Measurements from ENCODE around the gene CFAP70. TPM values are rescaled to one million over a fixed set of nuclear protein-coding genes. Genes with fewer than 3 reads are reported as not detected.

CFAP70 gene
- total RNA-seq, 6 donors from 2014 or later, result 1.2 to 54.1 (median 8.6) TPM

DNA sequence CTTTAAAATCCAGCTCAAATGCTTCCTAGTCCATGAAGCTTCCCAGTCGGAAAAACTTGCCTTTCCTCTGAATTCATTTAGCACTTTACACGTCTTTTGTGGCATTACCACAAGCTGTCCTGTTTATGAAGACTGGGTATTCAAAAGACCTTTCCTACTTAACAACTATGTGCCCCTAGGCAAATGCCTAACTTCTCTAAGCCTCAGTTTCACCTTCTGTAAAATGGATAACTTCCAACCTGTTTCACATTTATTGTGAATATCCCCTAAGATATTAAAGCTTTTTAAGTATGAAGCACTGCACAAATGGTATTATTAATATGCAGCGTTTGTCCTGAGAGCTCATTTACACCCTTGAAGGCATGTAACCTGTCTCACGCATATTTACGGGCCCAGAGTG lies 843 bp downstream of the CFAP70 start:
- peaks cover 5 to 15% (median 10%) of the 10 kb centered on the region in 4 donors for H3K4me1 ChIP-seq
- no peak for ATAC-seq (ENCODE audit: low FRiP score in 2 of 2)
- no peaks in the 10 kb centered on the region for H3K36me3 ChIP-seq
- peak overlapping the region in 2 of 4 donors; percentile 62 to 74 for H3K27ac ChIP-seq
- peak overlapping the region; percentile 42 to 80 (median 72) for H3K4me3 ChIP-seq
- H3K9me3 ChIP-seq, result no peaks in the 10 kb centered on the region
- H3K27me3 ChIP-seq, result no peaks in the 10 kb centered on the region
- DNase-seq, result no peak
- WGBS, 2 donors, result 47 to 53% methylated on average over 5 of the region's 5 CpGs
- no peak for TF ChIP-seq POLR2AphosphoS5 (IDR thresholded peaks at IDR 0.05)
- TF ChIP-seq, protein P1, sequence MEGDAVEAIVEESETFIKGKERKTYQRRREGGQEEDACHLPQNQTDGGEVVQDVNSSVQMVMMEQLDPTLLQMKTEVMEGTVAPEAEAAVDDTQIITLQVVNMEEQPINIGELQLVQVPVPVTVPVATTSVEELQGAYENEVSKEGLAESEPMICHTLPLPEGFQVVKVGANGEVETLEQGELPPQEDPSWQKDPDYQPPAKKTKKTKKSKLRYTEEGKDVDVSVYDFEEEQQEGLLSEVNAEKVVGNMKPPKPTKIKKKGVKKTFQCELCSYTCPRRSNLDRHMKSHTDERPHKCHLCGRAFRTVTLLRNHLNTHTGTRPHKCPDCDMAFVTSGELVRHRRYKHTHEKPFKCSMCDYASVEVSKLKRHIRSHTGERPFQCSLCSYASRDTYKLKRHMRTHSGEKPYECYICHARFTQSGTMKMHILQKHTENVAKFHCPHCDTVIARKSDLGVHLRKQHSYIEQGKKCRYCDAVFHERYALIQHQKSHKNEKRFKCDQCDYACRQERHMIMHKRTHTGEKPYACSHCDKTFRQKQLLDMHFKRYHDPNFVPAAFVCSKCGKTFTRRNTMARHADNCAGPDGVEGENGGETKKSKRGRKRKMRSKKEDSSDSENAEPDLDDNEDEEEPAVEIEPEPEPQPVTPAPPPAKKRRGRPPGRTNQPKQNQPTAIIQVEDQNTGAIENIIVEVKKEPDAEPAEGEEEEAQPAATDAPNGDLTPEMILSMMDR (IDR thresholded peaks at IDR 0.05), result no peak
- no peak for TF ChIP-seq EP300 (IDR thresholded peaks at IDR 0.05)
- TF ChIP-seq POLR2A (IDR thresholded peaks at IDR 0.05), result no peak

DNA sequence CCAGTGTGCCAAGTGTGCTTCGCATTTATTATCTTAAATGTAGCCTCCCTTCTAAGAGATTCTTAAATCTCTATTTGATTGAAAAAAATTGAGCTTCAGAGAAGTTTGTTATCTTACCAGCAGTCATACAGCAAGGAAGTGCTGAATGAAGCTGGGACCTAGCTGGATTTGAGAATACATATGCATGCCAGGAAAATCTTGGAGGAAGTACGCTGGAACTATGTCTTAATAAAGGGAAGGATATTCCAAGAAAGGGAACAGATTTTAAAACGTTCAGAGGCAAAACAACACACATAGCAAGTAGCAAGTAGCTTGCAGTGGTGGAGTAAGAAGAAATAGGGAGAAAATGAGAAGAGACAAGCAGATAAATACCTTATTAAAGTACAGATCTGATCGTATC lies 1.5 kb downstream of the CFAP70 start:
- no peak for ATAC-seq (ENCODE audit: low FRiP score in 2 of 2)
- no peak for TF ChIP-seq EP300 (IDR thresholded peaks at IDR 0.05)
- WGBS, 2 donors, result 55 to 65% methylated on average over 4 of the region's 4 CpGs

DNA sequence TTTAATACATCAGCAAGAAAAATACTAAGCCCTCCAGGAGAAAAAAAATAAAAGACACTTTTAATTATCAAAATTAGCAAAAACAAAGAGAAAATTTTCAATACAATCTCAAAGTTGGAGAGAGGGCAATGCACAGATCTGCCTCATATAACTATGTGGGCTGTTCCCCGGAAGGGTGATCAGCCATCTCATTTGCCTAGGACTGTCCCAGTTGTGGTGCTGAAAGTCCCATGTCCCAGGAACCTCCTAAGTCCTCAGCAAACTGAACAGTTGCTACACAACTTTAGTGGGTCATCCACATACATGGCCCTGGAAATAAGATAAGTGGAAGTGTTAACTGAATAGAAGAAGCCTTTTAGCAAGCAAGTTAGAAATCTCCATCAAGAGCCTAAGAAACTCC lies 14.4 kb downstream of the CFAP70 start:
- H3K36me3 ChIP-seq, result peaks cover 0 to 7% (median 0%) of the 10 kb centered on the region in 4 donors
- no peaks in the 10 kb centered on the region for H3K4me1 ChIP-seq
- H3K27me3 ChIP-seq, result no peaks in the 10 kb centered on the region
- TF ChIP-seq POLR2AphosphoS5 (IDR thresholded peaks at IDR 0.05) (no peak), POLR2A (IDR thresholded peaks at IDR 0.05) (no peak)
- TF ChIP-seq, protein P1 (IDR thresholded peaks at IDR 0.05), result no peak
- 88 to 100% methylated on average over 1 of the region's 1 CpG for WGBS, 2 donors
- no peaks in the 10 kb centered on the region for H3K9me3 ChIP-seq
- DNase-seq (no peak), ATAC-seq (ENCODE audit: low FRiP score in 2 of 2) (no peak)
- H3K4me3 ChIP-seq, result no peak overlapping the region
- no peak overlapping the region for H3K27ac ChIP-seq

More for the DNA sequence above, 1.5 kb downstream of the CFAP70 start:
- H3K27me3 ChIP-seq, result no peaks in the 10 kb centered on the region
- peaks cover 5 to 15% (median 10%) of the 10 kb centered on the region in 4 donors for H3K4me1 ChIP-seq
- H3K4me3 ChIP-seq, result no peak overlapping the region
- H3K27ac ChIP-seq, result no peak overlapping the region
- DNase-seq, result no peak
- H3K9me3 ChIP-seq, result no peaks in the 10 kb centered on the region
- H3K36me3 ChIP-seq, result no peaks in the 10 kb centered on the region

DNA sequence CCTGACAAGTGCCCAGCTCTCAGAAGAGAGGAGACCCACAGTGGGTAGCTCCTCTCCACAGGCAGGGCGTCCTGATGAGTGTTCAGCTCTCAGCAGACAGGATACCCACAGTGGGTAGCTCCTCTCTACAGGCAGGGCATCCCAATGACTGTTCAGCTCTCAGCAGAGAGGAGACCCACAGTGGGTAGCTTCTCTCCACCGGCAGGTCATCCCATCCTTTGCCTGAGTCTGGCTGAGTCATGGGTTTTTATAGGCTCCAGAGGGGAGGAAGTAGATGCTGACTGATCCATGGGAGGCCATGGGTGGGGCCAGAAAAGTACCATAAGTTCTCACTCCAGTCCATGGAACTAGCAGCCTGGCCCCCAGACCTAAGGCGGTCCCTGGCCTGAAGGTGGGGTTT lies 18.5 kb downstream of the CFAP70 start:
- H3K36me3 ChIP-seq, result peaks cover 0 to 7% (median 0%) of the 10 kb centered on the region in 4 donors
- no peaks in the 10 kb centered on the region for H3K27me3 ChIP-seq
- H3K4me3 ChIP-seq, result no peak overlapping the region
- H3K4me1 ChIP-seq, result no peaks in the 10 kb centered on the region
- TF ChIP-seq POLR2A (IDR thresholded peaks at IDR 0.05) (no peak), EP300 (IDR thresholded peaks at IDR 0.05) (no peak), POLR2AphosphoS5 (IDR thresholded peaks at IDR 0.05) (no peak)
- TF ChIP-seq, protein P1 (IDR thresholded peaks at IDR 0.05), result no peak
- no peak for ATAC-seq (ENCODE audit: low FRiP score in 2 of 2)
- H3K9me3 ChIP-seq, result no peaks in the 10 kb centered on the region
- 92% methylated on average over 3 of the region's 3 CpGs; no CpG with 5 or more reads in 1 of the 2 donors for WGBS, 2 donors
- DNase-seq, result no peak
- H3K27ac ChIP-seq, result no peak overlapping the region

DNA sequence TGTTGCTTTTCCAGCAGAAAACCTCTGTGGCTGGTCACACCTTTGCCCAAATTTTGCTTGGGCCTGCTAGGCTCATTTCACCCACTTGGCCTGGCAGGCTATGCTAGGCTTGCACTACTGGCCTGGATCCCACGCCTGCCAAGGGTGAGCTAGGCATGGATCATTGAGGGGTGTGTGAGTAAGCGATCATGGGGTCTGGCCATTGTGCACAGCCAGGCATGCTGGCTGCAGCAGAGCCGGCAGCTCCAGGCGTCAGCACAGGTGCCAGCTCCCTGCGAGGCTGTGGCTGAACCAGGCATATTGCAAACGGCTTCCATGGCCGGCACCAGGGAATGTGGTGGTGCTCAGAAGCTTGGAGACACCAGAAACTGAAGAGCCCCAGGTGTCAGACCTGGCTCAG lies 19.2 kb downstream of the CFAP70 start:
- Histone ChIP-seq H3K27me3 (no peaks in the 10 kb centered on the region), H3K27ac (no peak overlapping the region), H3K4me1 (no peaks in the 10 kb centered on the region), H3K4me3 (no peak overlapping the region), H3K36me3 (peaks cover 0 to 7% (median 0%) of the 10 kb centered on the region in 4 donors), H3K9me3 (no peaks in the 10 kb centered on the region)
- no peak for TF ChIP-seq POLR2AphosphoS5 (IDR thresholded peaks at IDR 0.05)
- TF ChIP-seq, protein P1 (IDR thresholded peaks at IDR 0.05), result no peak
- TF ChIP-seq POLR2A (IDR thresholded peaks at IDR 0.05), result no peak
- TF ChIP-seq EP300 (IDR thresholded peaks at IDR 0.05), result no peak
- 92 to 98% methylated on average over 3 to 7 of the region's 7 CpGs for WGBS, 2 donors
- peak in 1 of 2 donors; percentile 25 for DNase-seq
- peak in 1 of 2 donors; percentile 46 for ATAC-seq (ENCODE audit: low FRiP score in 2 of 2)
